ENCODE data around the gene P2RY6.

GRCh38 chr11:73347067-73347466, 74.9 kb downstream of the P2RY6 start:
- TF ChIP-seq, protein P1, sequence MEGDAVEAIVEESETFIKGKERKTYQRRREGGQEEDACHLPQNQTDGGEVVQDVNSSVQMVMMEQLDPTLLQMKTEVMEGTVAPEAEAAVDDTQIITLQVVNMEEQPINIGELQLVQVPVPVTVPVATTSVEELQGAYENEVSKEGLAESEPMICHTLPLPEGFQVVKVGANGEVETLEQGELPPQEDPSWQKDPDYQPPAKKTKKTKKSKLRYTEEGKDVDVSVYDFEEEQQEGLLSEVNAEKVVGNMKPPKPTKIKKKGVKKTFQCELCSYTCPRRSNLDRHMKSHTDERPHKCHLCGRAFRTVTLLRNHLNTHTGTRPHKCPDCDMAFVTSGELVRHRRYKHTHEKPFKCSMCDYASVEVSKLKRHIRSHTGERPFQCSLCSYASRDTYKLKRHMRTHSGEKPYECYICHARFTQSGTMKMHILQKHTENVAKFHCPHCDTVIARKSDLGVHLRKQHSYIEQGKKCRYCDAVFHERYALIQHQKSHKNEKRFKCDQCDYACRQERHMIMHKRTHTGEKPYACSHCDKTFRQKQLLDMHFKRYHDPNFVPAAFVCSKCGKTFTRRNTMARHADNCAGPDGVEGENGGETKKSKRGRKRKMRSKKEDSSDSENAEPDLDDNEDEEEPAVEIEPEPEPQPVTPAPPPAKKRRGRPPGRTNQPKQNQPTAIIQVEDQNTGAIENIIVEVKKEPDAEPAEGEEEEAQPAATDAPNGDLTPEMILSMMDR (IDR thresholded peaks at IDR 0.05): no peak
- no peak for TF ChIP-seq POLR2A (IDR thresholded peaks at IDR 0.05)
